Measurements from ENCODE around the gene ABCC11.

DNA sequence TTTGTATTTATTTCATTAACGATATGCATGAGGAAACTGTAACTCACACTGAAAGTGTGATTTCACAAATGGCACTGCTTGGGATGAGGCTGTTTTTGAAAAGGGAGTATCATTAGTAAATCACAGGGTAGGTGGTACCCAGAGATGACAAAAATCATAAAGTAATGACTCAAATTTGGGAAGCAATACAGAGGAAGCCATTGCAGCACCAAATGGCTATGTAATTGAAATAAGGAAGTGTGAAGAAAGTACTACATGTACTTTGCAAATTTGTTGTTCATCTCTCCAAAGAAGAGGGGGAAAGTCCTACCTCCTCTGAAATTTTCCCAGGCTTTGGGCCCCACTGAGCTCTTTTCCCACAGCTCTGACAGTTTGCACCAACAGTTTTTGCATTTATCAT lies 79.3 kb downstream of the ABCC11 start:
- no peak for TF ChIP-seq POLR2A (IDR thresholded peaks at IDR 0.05; ENCODE audit: low read length)
- no peak for TF ChIP-seq ELK1 (IDR thresholded peaks at IDR 0.05; ENCODE audit: low read depth, low read length)
- TF ChIP-seq CHD2 (IDR thresholded peaks at IDR 0.05; ENCODE audit: low read length, partially characterized antibody), result no peak
- TF ChIP-seq, protein P1, sequence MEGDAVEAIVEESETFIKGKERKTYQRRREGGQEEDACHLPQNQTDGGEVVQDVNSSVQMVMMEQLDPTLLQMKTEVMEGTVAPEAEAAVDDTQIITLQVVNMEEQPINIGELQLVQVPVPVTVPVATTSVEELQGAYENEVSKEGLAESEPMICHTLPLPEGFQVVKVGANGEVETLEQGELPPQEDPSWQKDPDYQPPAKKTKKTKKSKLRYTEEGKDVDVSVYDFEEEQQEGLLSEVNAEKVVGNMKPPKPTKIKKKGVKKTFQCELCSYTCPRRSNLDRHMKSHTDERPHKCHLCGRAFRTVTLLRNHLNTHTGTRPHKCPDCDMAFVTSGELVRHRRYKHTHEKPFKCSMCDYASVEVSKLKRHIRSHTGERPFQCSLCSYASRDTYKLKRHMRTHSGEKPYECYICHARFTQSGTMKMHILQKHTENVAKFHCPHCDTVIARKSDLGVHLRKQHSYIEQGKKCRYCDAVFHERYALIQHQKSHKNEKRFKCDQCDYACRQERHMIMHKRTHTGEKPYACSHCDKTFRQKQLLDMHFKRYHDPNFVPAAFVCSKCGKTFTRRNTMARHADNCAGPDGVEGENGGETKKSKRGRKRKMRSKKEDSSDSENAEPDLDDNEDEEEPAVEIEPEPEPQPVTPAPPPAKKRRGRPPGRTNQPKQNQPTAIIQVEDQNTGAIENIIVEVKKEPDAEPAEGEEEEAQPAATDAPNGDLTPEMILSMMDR (IDR thresholded peaks at IDR 0.05), result no peak
- no peak for TF ChIP-seq EP300 (IDR thresholded peaks at IDR 0.05)
- no peak for TF ChIP-seq POLR2AphosphoS2 (conservative IDR thresholded peaks at IDR 0.05; ENCODE audit: low read length)
- TF ChIP-seq SREBF2 (IDR thresholded peaks at IDR 0.05), result no peak
- no peak for TF ChIP-seq HMGXB4 (CRISPR knock-in tag; IDR thresholded peaks at IDR 0.05; ENCODE audit: borderline replicate concordance)
